Brain microvascular endothelial cell (primary cell): ENCODE results near the gene CHID1.

ENCODE experiments used
- DNase-seq: peaks from one replicate; pipeline ENCODE4 v3.0.0-alpha.2; 2020
- H3K27ac ChIP-seq: fragments of 250-450 bp; sonication (Bioruptor Pico); 2 replicates; pipeline ENCODE4 v1.5.1; 2020; ENCODE audit warnings: mild to moderate bottlenecking, moderate library complexity
- H3K27me3 ChIP-seq: fragments of 250-450 bp; sonication (Bioruptor Pico); replicated peaks from 2 replicates; pipeline ENCODE4 v1.5.1; 2020; ENCODE audit warnings: mild to moderate bottlenecking
- H3K36me3 ChIP-seq: fragments of 250-450 bp; sonication (Bioruptor Pico); replicated peaks from 2 replicates; pipeline ENCODE4 v1.5.1; 2020; ENCODE audit warnings: mild to moderate bottlenecking
- H3K4me3 ChIP-seq: 2 replicates; pipeline ENCODE4 v1.5.1; 2011; ENCODE audit warnings: low read depth, mild to moderate bottlenecking, control low read depth, low read length, moderate library complexity
- in situ Hi-C: cut with HindIII; loops from 2 replicates; pipeline ENCODE4 v1.10.0; 2017; ENCODE audit warnings: low sequenced_read_pairs, low pct_ligation_motif_present
- TF ChIP-seq, protein P1 (sequence below): IDR thresholded peaks from 2 replicates; pipeline ENCODE4 v1.5.1; 2011; ENCODE audit warnings: low read depth, mild to moderate bottlenecking, moderate library complexity, low read length, control low read depth, inconsistent platforms; ENCODE audit errors: missing control alignments

Gene CHID1

GRCh38 chr11:877565-877964 is 33.0 kb downstream of the CHID1 start:
- no peak overlapping the region for H3K4me3 ChIP-seq
- TF ChIP-seq, protein P1, sequence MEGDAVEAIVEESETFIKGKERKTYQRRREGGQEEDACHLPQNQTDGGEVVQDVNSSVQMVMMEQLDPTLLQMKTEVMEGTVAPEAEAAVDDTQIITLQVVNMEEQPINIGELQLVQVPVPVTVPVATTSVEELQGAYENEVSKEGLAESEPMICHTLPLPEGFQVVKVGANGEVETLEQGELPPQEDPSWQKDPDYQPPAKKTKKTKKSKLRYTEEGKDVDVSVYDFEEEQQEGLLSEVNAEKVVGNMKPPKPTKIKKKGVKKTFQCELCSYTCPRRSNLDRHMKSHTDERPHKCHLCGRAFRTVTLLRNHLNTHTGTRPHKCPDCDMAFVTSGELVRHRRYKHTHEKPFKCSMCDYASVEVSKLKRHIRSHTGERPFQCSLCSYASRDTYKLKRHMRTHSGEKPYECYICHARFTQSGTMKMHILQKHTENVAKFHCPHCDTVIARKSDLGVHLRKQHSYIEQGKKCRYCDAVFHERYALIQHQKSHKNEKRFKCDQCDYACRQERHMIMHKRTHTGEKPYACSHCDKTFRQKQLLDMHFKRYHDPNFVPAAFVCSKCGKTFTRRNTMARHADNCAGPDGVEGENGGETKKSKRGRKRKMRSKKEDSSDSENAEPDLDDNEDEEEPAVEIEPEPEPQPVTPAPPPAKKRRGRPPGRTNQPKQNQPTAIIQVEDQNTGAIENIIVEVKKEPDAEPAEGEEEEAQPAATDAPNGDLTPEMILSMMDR, result no peak
- in situ Hi-C loops, result no loop called here
- H3K27ac ChIP-seq, result no peak overlapping the region
- H3K36me3 ChIP-seq, result no peaks in the 10 kb centered on the region
- DNase-seq, result no peak
- H3K27me3 ChIP-seq, result no peaks in the 10 kb centered on the region

- in situ Hi-C loops, result no loop called here
- no peaks in the 10 kb centered on the region for H3K36me3 ChIP-seq
- H3K4me3 ChIP-seq, result no peak overlapping the region
- no peaks in the 10 kb centered on the region for H3K27me3 ChIP-seq
- TF ChIP-seq, protein P1, result no peak
- no peak for DNase-seq
- H3K27ac ChIP-seq, result no peak overlapping the region
These were observed 34.1 kb downstream of the CHID1 start for GRCh38 chr11:876545-876944.

GRCh38 chr11:875769-876301 is 34.8 kb downstream of the CHID1 start:
- no peaks in the 10 kb centered on the region for H3K27me3 ChIP-seq
- H3K36me3 ChIP-seq, result no peaks in the 10 kb centered on the region
- TF ChIP-seq, protein P1, result no peak
- H3K27ac ChIP-seq, result no peak overlapping the region
- in situ Hi-C loops, result no loop called here
- no peak overlapping the region for H3K4me3 ChIP-seq
- DNase-seq, result no peak

DNA sequence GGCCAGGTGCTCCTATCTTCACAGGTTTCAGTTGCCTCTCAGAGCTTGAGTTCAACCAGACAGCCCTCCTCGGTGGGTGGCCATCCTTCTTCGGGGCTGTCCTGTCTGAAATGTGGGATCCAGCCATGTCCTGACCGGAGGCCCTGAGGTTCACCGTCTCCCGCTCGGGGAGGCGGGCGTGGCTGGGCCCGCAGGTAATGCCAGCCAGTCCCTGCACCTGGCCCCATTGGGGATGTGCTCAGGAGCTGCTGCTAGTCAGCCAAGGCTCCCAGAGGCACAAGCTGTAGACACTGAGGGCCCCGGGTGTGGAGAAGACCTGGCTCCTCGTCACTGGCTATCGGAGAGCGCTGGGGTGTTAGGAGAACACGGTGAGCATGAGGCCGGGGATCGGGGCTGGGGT is 35.4 kb downstream of the CHID1 start:
- TF ChIP-seq, protein P1, result no peak

DNA sequence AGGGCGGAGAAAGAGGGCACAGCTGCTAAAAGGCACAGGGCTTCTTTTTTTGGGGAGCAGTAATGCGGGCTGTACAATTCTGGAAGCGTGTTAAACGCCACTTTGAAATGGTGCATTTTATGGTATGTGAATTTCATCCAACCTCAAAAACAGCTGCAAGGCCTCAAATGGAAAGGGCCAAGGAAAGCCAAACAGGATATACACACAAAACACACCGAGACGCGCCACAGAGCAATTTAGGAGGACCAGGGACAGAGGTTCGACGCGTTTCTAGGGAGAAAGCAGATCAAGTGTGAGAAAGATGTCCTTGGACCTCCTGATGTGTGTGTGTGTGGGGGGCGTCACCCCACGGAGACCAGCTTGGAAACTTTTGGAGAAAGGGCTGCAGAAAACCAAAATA is 36.9 kb downstream of the CHID1 start:
- H3K4me3 ChIP-seq, result no peak overlapping the region
- in situ Hi-C loops, result no loop called here
- TF ChIP-seq, protein P1, result no peak
- H3K27ac ChIP-seq, result no peak overlapping the region
- no peaks in the 10 kb centered on the region for H3K36me3 ChIP-seq
- DNase-seq, result no peak
- no peaks in the 10 kb centered on the region for H3K27me3 ChIP-seq

More for the DNA sequence above, 35.4 kb downstream of the CHID1 start:
- no peaks in the 10 kb centered on the region for H3K36me3 ChIP-seq
- no peak overlapping the region for H3K4me3 ChIP-seq
- no peaks in the 10 kb centered on the region for H3K27me3 ChIP-seq
- H3K27ac ChIP-seq, result no peak overlapping the region
- no peak for DNase-seq
- in situ Hi-C loops, result no loop called here

DNA sequence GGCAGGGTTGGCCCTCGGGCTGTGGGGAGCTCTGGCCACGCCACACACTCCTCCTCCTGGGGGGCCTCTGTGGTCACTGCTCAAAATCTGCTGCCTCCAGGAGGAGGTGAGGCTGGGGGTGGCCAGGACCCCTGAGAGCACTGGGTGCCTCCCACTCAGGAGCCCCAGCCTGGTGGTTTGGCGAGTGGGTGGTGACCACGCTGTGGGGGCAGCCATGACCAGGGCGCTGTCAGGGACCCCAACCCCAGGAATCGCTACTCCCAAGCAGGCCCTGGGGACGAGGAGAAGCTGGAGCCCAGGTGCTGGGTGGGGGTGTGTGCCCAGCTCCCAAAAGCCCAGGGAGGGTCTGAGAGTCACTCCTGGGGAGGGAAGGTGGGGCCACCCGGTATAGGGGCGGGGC is 37.8 kb downstream of the CHID1 start:
- in situ Hi-C loops, result no loop called here
- H3K27me3 ChIP-seq, result no peaks in the 10 kb centered on the region
- H3K4me3 ChIP-seq, result no peak overlapping the region
- no peak for DNase-seq
- TF ChIP-seq, protein P1, result no peak
- no peaks in the 10 kb centered on the region for H3K36me3 ChIP-seq
- H3K27ac ChIP-seq, result no peak overlapping the region
